HepG2 (cell line): ENCODE measurements around the gene ZNF652.

ENCODE experiments used
- CTCF ChIP-seq: sonication (generic); formaldehyde crosslinking; IDR thresholded peaks from 2 replicates; pipeline ENCODE4 v1.5.0; 2020; ENCODE audit warnings: mild to moderate bottlenecking, missing genetic modification reagents, moderate library complexity
- MBNL3 ChIP-seq: fragments of 250-450 bp; sonication (Bioruptor Pico); conservative IDR thresholded peaks from 2 replicates; pipeline ENCODE4 v1.8.0; 2022; ENCODE audit warnings: mild to moderate bottlenecking, inconsistent platforms
- NFYB ChIP-seq: sonication (generic); formaldehyde crosslinking; IDR thresholded peaks from 2 replicates; pipeline ENCODE4 v1.4.0; 2020; ENCODE audit warnings: missing genetic modification reagents
- POLR2A ChIP-seq, 2 experiments: IDR thresholded peaks; 2 replicates each; pipeline ENCODE4 v1.6.1; 2011; ENCODE audit warnings: low read depth in 2 of 2, low read length in 2 of 2, mild to moderate bottlenecking in 1 of 2, moderate library complexity in 1 of 2; ENCODE audit not compliant: insufficient read depth in 1 of 2
- ZNF362 ChIP-seq: sonication (generic); formaldehyde crosslinking; IDR thresholded peaks from 2 replicates; pipeline ENCODE4 v1.4.0; 2020; ENCODE audit warnings: missing genetic modification reagents, mild to moderate bottlenecking, borderline replicate concordance
- TF ChIP-seq, protein P1 (sequence below): sonication (generic); formaldehyde crosslinking; IDR thresholded peaks from 2 replicates; pipeline ENCODE4 v1.5.0; 2020; ENCODE audit warnings: mild to moderate bottlenecking, low read depth, missing genetic modification reagents, borderline replicate concordance

DNA sequence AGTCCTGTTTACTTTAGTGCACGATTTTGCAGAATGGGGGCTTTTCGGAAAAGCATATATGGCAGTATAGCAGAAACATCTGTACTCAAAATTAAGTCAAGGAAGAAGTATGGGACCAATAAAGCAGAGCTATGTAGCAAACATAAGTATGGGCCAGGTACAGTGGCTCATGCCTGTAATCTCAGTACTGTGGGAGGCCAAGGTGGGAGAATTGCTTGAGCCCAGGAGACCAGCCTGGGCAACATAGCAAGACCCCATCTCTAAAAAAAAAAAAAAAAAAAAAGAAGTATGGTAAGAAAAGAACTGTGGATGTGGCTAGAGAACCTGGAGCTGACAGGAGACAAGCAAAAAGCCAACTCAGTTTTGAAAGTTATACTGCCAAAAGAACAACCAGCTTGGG, 36.1 kb downstream of the ZNF652 start:
- TF ChIP-seq CTCF (no peak), POLR2A (IDR thresholded peaks at IDR 0.05; ENCODE audit: insufficient read depth in 1 of 2, low read depth in 2 of 2, low read length in 2 of 2) (no peak), ZNF362 (CRISPR knock-in tag) (no peak), NFYB (CRISPR knock-in tag) (no peak), MBNL3 (no peak)
- TF ChIP-seq, protein P1, sequence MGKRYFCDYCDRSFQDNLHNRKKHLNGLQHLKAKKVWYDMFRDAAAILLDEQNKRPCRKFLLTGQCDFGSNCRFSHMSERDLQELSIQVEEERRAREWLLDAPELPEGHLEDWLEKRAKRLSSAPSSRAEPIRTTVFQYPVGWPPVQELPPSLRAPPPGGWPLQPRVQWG, result no peak
